ENCODE measurements around the gene DNASE1L3.

DNA sequence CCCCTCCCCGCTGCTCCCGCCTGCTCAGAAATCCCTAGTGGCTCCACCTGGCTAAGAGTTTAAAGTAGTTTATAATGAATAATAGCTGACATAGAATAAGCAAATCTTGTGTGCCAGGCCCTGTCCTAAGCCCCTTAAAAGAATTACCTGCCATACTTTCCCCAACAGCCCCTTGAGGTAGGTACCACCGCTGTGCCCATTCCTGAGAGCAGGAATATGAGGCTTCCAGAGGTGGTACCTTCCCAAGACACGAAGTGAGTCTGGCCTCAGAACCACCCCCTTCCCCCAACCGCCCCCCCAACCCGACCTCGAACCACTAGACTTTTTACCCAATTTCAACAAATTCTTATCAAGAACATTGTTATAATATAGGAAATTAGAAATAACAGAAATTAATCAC lies 28.1 kb upstream of the DNASE1L3 start:
- no peak for TF ChIP-seq GATA2 (IDR thresholded peaks at IDR 0.05; ENCODE audit: low read depth, low read length)
- TF ChIP-seq GATA3 (IDR thresholded peaks at IDR 0.05; ENCODE audit: low read depth, low read length), result no peak

All from SH-SY5Y (cell line).